Measurements from ENCODE around the gene TFDP1. TPM values are rescaled to one million over a fixed set of nuclear protein-coding genes. Genes with fewer than 3 reads are reported as not detected.

The TFDP1 gene
- total RNA-seq, 1 donor from 2014 or later, result 171 TPM

DNA sequence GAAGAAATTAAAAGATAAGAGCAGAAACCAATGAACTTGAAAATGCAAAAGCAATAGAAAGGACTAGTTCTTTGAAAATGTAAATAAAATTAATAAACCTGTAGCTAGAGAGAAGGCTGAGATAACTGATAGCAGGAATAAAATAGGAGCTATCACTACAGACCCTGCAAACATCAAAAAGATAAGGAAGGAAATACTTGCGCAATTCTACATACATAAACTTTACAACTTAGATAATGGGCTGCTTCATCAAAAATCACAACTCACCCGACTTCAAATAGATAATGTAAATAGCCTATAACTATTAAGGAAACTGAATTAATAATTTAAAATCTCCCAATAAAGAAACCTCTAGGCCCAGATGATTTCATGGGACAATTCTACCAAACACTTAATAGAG lies 77.0 kb downstream of the TFDP1 start:
- peaks cover 11% of the 10 kb centered on the region for H3K27me3 Mint-ChIP-seq (ENCODE audit: insufficient read depth)
- H3K36me3 Mint-ChIP-seq (ENCODE audit: low read depth), result no peaks in the 10 kb centered on the region
- intact Hi-C loops (cut with micrococcal nuclease), result no loop called here
- DNase-seq (ENCODE audit: low spot score), result no peak
- no peaks in the 10 kb centered on the region for H3K4me1 Mint-ChIP-seq (ENCODE audit: low read depth)
- no peak overlapping the region for H3K27ac Mint-ChIP-seq
- H3K4me3 Mint-ChIP-seq, result no peak overlapping the region
- peaks cover 14% of the 10 kb centered on the region for H3K9me3 Mint-ChIP-seq

DNA sequence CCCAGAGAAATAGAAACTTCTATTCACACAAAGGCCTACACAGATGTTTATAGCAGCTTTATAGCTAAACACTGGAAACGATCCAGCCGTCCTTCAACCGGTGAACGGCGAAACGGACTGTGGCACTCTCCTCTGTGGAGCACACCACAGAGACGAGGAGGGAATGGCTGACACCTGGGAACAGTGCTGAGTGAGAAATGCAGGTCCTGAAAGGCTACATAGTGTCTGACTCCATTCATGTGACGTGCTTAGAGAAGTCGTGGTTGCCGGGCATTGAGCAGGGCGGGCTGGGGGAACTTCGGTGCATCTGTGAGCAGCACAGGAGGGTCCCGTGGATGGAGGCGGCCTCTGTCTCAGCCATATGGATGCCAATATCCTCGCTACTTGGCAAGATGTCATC lies 79.4 kb downstream of the TFDP1 start:
- DNase-seq (ENCODE audit: low spot score), result no peak
- Mint-ChIP-seq H3K27me3 (ENCODE audit: insufficient read depth) (peaks cover 11% of the 10 kb centered on the region), H3K27ac (no peak overlapping the region), H3K9me3 (peaks cover 14% of the 10 kb centered on the region), H3K4me1 (ENCODE audit: low read depth) (no peaks in the 10 kb centered on the region), H3K4me3 (no peak overlapping the region), H3K36me3 (ENCODE audit: low read depth) (no peaks in the 10 kb centered on the region)
- intact Hi-C loops (cut with micrococcal nuclease), result no loop called here

DNA sequence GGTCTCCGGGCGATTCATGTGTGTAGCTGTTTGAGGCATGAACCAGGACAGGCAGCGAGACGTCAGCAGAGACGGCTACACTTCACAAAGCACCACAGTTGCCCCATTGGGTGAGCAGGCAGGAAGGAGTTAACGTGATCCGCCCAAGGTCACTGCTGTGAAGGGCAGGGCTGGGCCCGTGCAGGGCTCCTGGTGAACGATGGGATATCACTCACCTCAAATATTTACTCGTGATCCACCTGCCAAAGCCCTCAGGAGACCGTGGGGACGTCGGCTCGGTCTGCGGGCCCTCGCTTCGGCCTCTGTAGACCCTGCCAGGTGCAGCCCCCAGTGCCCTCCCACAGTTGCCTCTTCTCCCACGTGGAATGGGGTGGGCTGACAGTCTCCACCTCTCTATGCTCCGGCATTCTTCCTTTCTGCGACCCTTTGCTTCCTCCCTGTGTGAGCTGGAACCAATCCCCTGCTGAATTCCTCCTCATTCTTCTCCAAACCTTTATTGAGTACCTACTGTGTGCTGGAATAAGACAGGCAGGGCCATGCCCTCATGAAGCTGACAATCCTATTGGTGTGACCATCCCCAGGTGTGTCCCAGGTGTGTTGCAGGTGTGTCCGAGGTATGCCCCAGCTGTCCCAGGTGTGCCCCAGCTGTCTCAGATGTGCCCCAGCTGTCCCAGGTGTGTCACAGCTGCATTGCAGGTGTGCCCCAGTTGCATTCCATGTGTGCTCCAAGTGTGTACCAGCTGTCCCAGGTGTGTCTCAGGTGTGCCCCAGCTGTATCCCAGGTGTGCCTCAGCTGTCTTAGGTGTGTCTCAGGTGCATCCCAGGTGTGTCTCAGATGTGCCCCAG lies 80.4 kb downstream of the TFDP1 start:
- intact Hi-C loops (cut with micrococcal nuclease), result no loop called here
- Mint-ChIP-seq H3K4me3 (no peak overlapping the region), H3K9me3 (peaks cover 14% of the 10 kb centered on the region), H3K4me1 (ENCODE audit: low read depth) (no peaks in the 10 kb centered on the region), H3K27me3 (ENCODE audit: insufficient read depth) (peaks cover 11% of the 10 kb centered on the region), H3K27ac (no peak overlapping the region), H3K36me3 (ENCODE audit: low read depth) (no peaks in the 10 kb centered on the region)
- no peak for DNase-seq (ENCODE audit: low spot score)

DNA sequence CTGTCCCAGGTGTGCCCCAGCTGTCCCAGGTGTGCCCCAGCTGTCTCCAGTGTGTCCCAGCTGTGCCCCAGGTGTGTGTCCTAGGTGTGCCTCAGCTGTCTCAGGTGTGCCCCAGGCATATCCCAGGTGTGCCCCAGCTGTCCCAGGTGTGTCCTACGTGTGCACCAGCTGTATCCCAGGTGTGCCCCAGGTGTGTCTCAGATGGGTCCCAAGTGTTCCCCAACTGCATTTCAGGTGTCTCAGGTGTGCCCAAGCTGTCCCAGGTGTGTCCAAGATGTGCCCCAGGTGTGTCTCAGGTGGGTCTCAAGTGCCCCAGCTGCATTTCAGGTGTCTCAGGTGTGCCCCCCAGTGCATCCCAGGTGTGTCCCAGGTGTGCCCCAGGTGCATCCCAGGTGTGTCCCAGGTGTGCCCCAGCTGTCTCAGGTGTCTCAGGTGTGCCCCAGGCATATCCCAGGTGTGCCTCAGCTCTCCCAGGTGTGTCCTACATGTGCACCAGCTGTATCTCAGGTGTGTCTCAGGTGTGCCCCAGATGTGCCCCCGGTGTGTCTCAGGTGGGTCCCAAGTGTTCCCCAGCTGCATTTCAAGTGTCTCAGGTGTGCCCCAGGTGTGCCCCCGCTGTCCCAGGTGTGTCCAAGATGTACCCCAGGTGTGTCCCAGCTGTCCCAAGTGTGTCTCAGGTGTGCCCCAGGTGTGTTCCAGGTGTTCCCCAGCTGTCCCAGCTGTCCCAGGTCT lies 81.2 kb downstream of the TFDP1 start:
- H3K27me3 Mint-ChIP-seq (ENCODE audit: insufficient read depth), result peaks cover 10% of the 10 kb centered on the region
- intact Hi-C loops (cut with micrococcal nuclease), result no loop called here
- H3K27ac Mint-ChIP-seq, result no peak overlapping the region

DNA sequence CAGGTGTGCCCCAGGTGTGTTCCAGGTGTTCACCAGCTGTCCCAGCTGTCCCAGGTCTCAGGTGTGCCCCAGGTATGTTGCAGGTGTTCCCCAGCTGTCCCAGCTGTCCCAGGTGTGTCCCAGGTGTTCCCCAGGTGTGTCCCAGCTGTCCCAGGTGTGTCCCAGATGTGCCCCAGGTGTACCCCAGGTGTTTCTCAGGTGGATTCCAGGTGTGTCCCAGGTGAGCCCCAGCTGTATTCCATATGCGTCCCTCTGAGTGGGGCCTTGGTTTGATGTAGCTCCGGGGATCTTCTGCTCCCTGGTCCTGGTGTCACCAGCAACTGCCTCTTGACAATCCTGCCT lies 81.7 kb downstream of the TFDP1 start:
- DNase-seq (ENCODE audit: low spot score), result no peak
- H3K27ac Mint-ChIP-seq, result no peak overlapping the region
- intact Hi-C loops (cut with micrococcal nuclease), result no loop called here
- H3K4me3 Mint-ChIP-seq, result no peak overlapping the region
- no peaks in the 10 kb centered on the region for H3K4me1 Mint-ChIP-seq (ENCODE audit: low read depth)
- H3K27me3 Mint-ChIP-seq (ENCODE audit: insufficient read depth), result peaks cover 7% of the 10 kb centered on the region
- H3K36me3 Mint-ChIP-seq (ENCODE audit: low read depth), result no peaks in the 10 kb centered on the region
- H3K9me3 Mint-ChIP-seq, result peaks cover 6% of the 10 kb centered on the region

More for the DNA sequence above, 81.2 kb downstream of the TFDP1 start:
- no peaks in the 10 kb centered on the region for H3K36me3 Mint-ChIP-seq (ENCODE audit: low read depth)
- H3K4me1 Mint-ChIP-seq (ENCODE audit: low read depth), result no peaks in the 10 kb centered on the region
- no peak for DNase-seq (ENCODE audit: low spot score)
- peaks cover 11% of the 10 kb centered on the region for H3K9me3 Mint-ChIP-seq
- H3K4me3 Mint-ChIP-seq, result no peak overlapping the region

DNA sequence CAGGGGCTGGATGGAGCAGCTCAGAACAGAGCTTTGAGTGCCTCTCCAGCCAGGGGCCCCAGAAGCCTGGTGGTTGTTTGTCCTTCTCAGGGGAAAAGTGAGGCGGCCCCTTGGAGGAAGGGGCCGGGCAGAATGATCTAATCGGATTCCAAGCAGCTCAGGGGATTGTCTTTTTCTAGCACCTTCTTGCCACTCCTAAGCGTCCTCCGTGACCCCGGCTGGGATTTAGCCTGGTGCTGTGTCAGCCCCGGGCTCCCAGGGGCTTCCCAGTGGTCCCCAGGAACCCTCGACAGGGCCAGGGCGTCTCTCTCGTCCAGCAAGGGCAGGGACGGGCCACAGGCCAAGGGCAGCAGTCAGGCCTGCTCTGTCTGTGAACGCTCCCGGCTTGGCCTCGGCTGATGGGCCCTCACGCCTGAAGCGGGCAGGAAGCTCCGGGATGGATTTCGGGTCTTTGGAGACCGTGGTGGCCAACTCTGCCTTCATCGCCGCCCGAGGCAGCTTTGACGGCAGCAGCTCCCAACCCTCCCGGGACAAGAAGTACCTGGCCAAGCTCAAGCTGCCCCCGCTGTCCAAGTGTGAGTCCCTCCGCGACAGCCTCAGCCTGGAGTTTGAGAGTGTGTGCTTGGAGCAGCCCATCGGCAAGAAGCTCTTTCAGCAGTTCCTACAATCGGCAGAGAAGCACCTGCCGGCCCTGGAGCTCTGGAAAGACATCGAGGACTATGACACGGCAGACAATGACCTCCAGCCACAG lies 82.6 kb downstream of the TFDP1 start, which contains the start of gene GRK1:
GRK1 (plus strand) TSS at position 269 of the 751 bp plus-strand sequence; CDS start at position 437, 168 bp downstream.
- Mint-ChIP-seq H3K4me1 (ENCODE audit: low read depth) (no peaks in the 10 kb centered on the region), H3K4me3 (no peak within 1 kb of the TSS), H3K36me3 (ENCODE audit: low read depth) (no peaks in the 10 kb centered on the region), H3K9me3 (no peaks in the 10 kb centered on the region), H3K27ac (no peak within 1 kb of the TSS), H3K27me3 (ENCODE audit: insufficient read depth) (peaks cover 5% of the 10 kb centered on the region)
- intact Hi-C loops (cut with micrococcal nuclease), result no loop called here
- DNase-seq (ENCODE audit: low spot score), result no peak

DNA sequence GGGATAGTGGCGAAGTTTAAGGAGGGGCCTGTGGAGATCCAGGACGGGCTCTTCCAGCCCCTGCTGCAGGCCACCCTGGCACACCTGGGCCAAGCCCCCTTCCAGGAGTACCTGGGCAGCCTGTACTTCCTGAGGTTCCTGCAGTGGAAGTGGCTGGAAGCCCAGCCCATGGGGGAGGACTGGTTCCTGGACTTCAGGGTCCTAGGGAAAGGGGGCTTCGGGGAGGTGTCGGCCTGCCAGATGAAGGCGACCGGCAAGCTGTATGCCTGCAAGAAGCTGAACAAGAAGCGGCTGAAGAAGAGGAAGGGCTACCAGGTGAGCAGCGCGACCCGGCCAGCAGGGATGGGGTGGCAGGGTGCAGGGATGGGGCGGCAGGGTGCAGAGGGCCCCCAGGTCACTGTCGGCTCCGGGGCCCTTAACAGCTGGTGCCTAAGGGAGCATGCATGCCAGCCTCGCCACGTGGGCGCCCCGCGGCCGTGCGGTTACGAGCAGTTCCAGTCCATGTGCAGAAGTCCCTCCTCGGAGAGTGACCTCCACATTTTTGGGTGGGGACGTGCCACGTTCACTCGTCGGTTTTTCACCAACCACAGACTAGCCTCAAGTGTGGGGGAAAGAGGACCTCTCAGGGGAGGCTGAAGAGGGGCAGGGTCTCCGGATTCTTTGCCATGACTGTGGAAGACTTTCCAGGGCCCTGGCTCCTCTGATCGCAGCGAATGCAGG lies 83.4 kb downstream of the TFDP1 start:
- no peaks in the 10 kb centered on the region for H3K36me3 Mint-ChIP-seq (ENCODE audit: low read depth)
- DNase-seq (ENCODE audit: low spot score), result no peak
- no peak overlapping the region for H3K27ac Mint-ChIP-seq
- no peaks in the 10 kb centered on the region for H3K4me1 Mint-ChIP-seq (ENCODE audit: low read depth)
- intact Hi-C loops (cut with micrococcal nuclease), result no loop called here
- H3K27me3 Mint-ChIP-seq (ENCODE audit: insufficient read depth), result peaks cover 2% of the 10 kb centered on the region
- no peak overlapping the region for H3K4me3 Mint-ChIP-seq
- no peaks in the 10 kb centered on the region for H3K9me3 Mint-ChIP-seq

DNA sequence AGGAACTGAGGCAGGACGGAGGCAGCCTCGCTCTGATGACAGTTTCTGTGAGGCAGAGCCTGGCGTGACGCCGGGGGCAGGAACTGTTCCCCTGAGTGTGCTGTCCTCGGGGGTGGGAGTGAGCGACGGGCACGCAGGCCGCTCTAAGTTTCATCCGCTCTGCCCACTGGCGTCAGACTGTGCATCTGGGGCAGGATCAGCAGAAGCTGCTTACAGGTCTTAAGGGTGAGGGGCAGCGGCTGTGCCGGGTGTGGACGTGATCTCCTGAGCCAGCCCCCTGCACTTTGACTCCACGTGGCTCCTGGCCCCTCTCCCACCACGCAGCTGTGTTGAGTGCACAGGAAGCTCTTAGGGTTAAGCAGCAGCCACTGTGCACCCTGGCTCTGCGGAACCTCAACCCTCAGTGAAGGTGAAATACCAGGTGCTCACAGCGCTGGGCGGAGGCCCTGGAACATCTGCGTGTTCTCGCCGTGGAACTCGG lies 84.0 kb downstream of the TFDP1 start:
- H3K36me3 Mint-ChIP-seq (ENCODE audit: low read depth), result no peaks in the 10 kb centered on the region
- H3K9me3 Mint-ChIP-seq, result no peaks in the 10 kb centered on the region
- H3K4me3 Mint-ChIP-seq, result no peak overlapping the region
- intact Hi-C loops (cut with micrococcal nuclease), result no loop called here
- no peak for DNase-seq (ENCODE audit: low spot score)
- no peak overlapping the region for H3K27ac Mint-ChIP-seq
- peaks cover 2% of the 10 kb centered on the region for H3K27me3 Mint-ChIP-seq (ENCODE audit: insufficient read depth)
- no peaks in the 10 kb centered on the region for H3K4me1 Mint-ChIP-seq (ENCODE audit: low read depth)

DNA sequence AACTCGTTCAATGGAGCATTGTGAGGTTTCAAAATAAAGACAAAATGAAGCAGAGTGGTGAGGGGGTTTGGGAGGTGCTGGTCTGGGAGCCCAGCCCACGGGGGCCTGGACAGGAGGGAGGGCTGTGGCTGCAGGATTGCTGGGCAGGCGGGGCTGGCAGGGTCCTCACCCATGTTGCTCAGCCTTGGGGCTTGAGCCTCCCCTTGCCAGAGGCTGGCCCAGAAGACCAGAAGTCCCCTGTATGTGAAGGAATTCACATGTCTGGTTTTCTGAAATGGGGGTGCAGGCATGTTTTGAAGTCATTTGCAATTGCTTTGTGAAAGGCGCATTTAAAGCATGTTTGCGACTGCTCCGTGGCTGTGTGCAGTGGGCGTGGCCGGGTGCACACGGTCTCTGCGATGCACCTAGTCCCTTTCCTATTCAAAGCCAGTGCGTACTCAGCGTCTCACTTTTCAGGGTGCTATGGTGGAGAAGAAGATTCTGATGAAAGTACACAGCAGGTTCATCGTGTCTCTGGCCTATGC lies 84.7 kb downstream of the TFDP1 start:
- Mint-ChIP-seq H3K27ac (no peak overlapping the region), H3K36me3 (ENCODE audit: low read depth) (no peaks in the 10 kb centered on the region), H3K4me1 (ENCODE audit: low read depth) (no peaks in the 10 kb centered on the region), H3K9me3 (no peaks in the 10 kb centered on the region), H3K27me3 (ENCODE audit: insufficient read depth) (peaks cover 2% of the 10 kb centered on the region), H3K4me3 (no peak overlapping the region)
- intact Hi-C loops (cut with micrococcal nuclease), result no loop called here
- DNase-seq (ENCODE audit: low spot score), result no peak

DNA sequence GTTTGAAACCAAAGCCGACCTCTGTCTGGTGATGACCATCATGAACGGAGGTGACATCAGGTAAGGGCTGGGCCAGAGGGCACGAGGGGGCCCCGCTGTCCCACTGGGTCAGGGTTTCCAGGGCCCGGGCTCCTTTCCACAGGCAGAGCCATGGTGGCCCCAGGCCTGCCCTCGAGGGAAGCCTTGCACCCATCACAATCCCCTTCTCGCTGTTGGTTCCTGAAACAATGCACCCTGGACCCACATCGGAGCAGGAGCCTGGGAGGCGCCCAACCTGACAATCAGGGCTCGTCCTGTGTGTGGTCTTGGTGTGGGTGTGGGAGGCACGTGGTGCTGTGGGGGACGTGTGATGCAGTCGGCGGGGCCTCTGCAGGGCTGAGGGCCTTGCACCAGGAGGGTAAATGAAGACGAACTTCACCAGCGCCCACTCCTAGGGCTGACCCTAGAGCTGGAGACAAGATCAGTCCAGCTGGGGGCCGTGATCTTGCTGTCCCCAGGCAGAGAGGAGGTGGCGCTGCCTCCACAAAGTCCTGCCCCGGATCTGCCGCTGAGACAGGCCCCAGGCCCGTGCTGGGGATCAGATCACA lies 85.3 kb downstream of the TFDP1 start:
- Mint-ChIP-seq H3K36me3 (ENCODE audit: low read depth) (no peaks in the 10 kb centered on the region), H3K9me3 (no peaks in the 10 kb centered on the region), H3K27ac (no peak overlapping the region), H3K4me3 (no peak overlapping the region), H3K4me1 (ENCODE audit: low read depth) (no peaks in the 10 kb centered on the region), H3K27me3 (ENCODE audit: insufficient read depth) (peaks cover 2% of the 10 kb centered on the region)
- DNase-seq (ENCODE audit: low spot score), result no peak
- intact Hi-C loops (cut with micrococcal nuclease), result no loop called here

DNA sequence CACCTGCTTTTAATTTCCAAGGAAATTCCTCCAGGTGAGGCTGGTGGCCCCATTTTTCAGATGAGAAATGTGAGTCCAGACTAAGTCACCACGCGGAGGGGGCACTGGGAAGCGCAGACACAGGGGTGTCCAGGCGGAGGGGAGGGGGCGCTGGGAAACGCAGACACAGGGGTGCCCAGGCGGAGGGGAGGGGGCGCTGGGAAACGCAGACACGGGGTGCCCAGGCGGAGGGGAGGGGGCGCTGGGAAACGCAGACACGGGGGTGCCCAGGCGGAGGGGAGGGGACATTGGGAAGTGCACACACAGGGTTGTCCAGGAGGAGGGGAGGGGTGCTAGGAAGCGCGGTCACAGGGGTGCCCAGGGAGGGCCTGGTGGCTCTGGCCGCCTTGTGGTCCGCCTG lies 86.0 kb downstream of the TFDP1 start:
- Mint-ChIP-seq H3K27ac (no peak overlapping the region), H3K27me3 (ENCODE audit: insufficient read depth) (peaks cover 2% of the 10 kb centered on the region), H3K36me3 (ENCODE audit: low read depth) (no peaks in the 10 kb centered on the region), H3K4me3 (no peak overlapping the region), H3K9me3 (no peaks in the 10 kb centered on the region), H3K4me1 (ENCODE audit: low read depth) (no peaks in the 10 kb centered on the region)
- no peak for DNase-seq (ENCODE audit: low spot score)
- intact Hi-C loops (cut with micrococcal nuclease), result no loop called here
